HepG2 (cell line): ENCODE data around the gene FLT3LG. TPM values are rescaled to one million over a fixed set of nuclear protein-coding genes. Genes with fewer than 3 reads are reported as not detected.

Experiments
- HOXA5 ChIP-seq: sonication (generic); formaldehyde crosslinking; IDR thresholded peaks from 2 replicates; pipeline ENCODE4 v1.4.0; 2020; ENCODE audit warnings: missing genetic modification reagents
- MTA3 ChIP-seq: sonication (generic); formaldehyde crosslinking; IDR thresholded peaks from 2 replicates; pipeline ENCODE4 v1.4.0; 2020; ENCODE audit warnings: missing genetic modification reagents
- NFYC ChIP-seq: IDR thresholded peaks from 2 replicates; pipeline ENCODE4 v1.6.1; 2016; ENCODE audit warnings: missing genetic modification reagents, missing compliant biosample characterization
- ONECUT2 ChIP-seq: sonication (generic); formaldehyde crosslinking; IDR thresholded peaks from 2 replicates; pipeline ENCODE4 v1.4.0; 2020; ENCODE audit warnings: missing genetic modification reagents
- POGZ ChIP-seq: sonication (generic); formaldehyde crosslinking; IDR thresholded peaks from 2 replicates; pipeline ENCODE4 v1.4.0; 2020; ENCODE audit warnings: mild to moderate bottlenecking, missing genetic modification reagents
- SOX6 ChIP-seq, 2 experiments: fragments of 450-650 bp in 1 of 2; sonication (generic) in 1 of 2; formaldehyde crosslinking in 1 of 2; IDR thresholded peaks; 2 replicates each; pipeline versions ENCODE4 v1.4.0 to v1.6.1; 2017 to 2020; ENCODE audit warnings: antibody characterized with exemption in 1 of 2, mild to moderate bottlenecking in 1 of 2, missing genetic modification reagents in 1 of 2
- SUZ12 ChIP-seq: fragments of 150-350 bp; IDR thresholded peaks from 2 replicates; pipeline ENCODE4 v1.6.1; 2014; ENCODE audit warnings: low read depth, low read length
- THAP11 ChIP-seq: IDR thresholded peaks from 2 replicates; pipeline ENCODE4 v1.6.1; 2016; ENCODE audit warnings: missing biosample characterization, missing genetic modification reagents
- TP53 ChIP-seq: sonication (generic); formaldehyde crosslinking; conservative IDR thresholded peaks from 2 replicates; pipeline ENCODE4 v1.4.0; 2020; ENCODE audit warnings: missing genetic modification reagents
- ZFP37 ChIP-seq: sonication (generic); formaldehyde crosslinking; IDR thresholded peaks from 2 replicates; pipeline ENCODE4 v1.4.0; 2020; ENCODE audit warnings: missing genetic modification reagents, borderline replicate concordance
- ZFP90 ChIP-seq: sonication (generic); formaldehyde crosslinking; IDR thresholded peaks from 2 replicates; pipeline ENCODE4 v1.8.0; 2022; ENCODE audit warnings: missing genetic modification reagents, mild to moderate bottlenecking, inconsistent platforms, borderline replicate concordance
- ZFY ChIP-seq: sonication (generic); formaldehyde crosslinking; IDR thresholded peaks from 2 replicates; pipeline ENCODE4 v1.4.0; 2020; ENCODE audit warnings: missing genetic modification reagents
- ZNF17 ChIP-seq: sonication (generic); formaldehyde crosslinking; IDR thresholded peaks from 2 replicates; pipeline ENCODE4 v1.5.0; 2020; ENCODE audit warnings: mild to moderate bottlenecking, missing genetic modification reagents
- ZNF34 ChIP-seq: sonication (generic); formaldehyde crosslinking; IDR thresholded peaks from 2 replicates; pipeline ENCODE4 v1.4.0; 2020; ENCODE audit warnings: mild to moderate bottlenecking, missing genetic modification reagents, borderline replicate concordance
- ZNF350 ChIP-seq: sonication (generic); formaldehyde crosslinking; IDR thresholded peaks from 2 replicates; pipeline ENCODE4 v1.4.0; 2020; ENCODE audit warnings: mild to moderate bottlenecking, low read depth, missing genetic modification reagents, borderline replicate concordance
- ZNF564 ChIP-seq: sonication (generic); formaldehyde crosslinking; IDR thresholded peaks from 2 replicates; pipeline ENCODE4 v1.8.1; 2023; ENCODE audit warnings: mild to moderate bottlenecking, missing genetic modification reagents
- ZNF670 ChIP-seq: sonication (generic); formaldehyde crosslinking; IDR thresholded peaks from 2 replicates; pipeline ENCODE4 v1.8.0; 2022; ENCODE audit warnings: mild to moderate bottlenecking, missing genetic modification reagents, borderline replicate concordance
- ZNF737 ChIP-seq: sonication (generic); formaldehyde crosslinking; IDR thresholded peaks from 2 replicates; pipeline ENCODE4 v1.5.0; 2020; ENCODE audit warnings: missing genetic modification reagents, mild to moderate bottlenecking, borderline replicate concordance
- ZNF781 ChIP-seq: sonication (generic); formaldehyde crosslinking; IDR thresholded peaks from 2 replicates; pipeline ENCODE4 v1.5.1; 2020; ENCODE audit warnings: borderline replicate concordance, mild to moderate bottlenecking, missing genetic modification reagents; ENCODE audit errors: not compliant biosample characterization
- ZNF83 ChIP-seq: sonication (generic); formaldehyde crosslinking; IDR thresholded peaks from 2 replicates; pipeline ENCODE4 v1.4.0; 2020; ENCODE audit warnings: missing genetic modification reagents, mild to moderate bottlenecking, borderline replicate concordance
- ZNF891 ChIP-seq: sonication (generic); formaldehyde crosslinking; IDR thresholded peaks from 2 replicates; pipeline ENCODE4 v1.5.0; 2020; ENCODE audit warnings: mild to moderate bottlenecking, missing genetic modification reagents
- ZSCAN21 ChIP-seq: sonication (generic); formaldehyde crosslinking; IDR thresholded peaks from 2 replicates; pipeline ENCODE4 v1.8.0; 2022; ENCODE audit warnings: mild to moderate bottlenecking, missing genetic modification reagents, moderate library complexity, borderline replicate concordance
- ZZZ3 ChIP-seq: sonication (generic); formaldehyde crosslinking; IDR thresholded peaks from 2 replicates; pipeline ENCODE4 v1.4.0; 2020; ENCODE audit warnings: missing genetic modification reagents, mild to moderate bottlenecking, borderline replicate concordance
- polyA plus RNA-seq, 8 experiments: library from polyadenylated mRNA; depleted of rRNA in 3 of 8; stranded (reverse) in 7 of 8; unstranded in 1 of 8; fragments of >200 nt; fragmentation: Illumina TruSeq in 4 of 8; extraction: Trizol in 4 of 8; gene quantifications; 2 replicates each; pipeline versions ENCODE4 v1.2.1 to v1.2.3, GENCODE V29; 2011 to 2016; ENCODE audit warnings: low read depth in 4 of 8, missing spikeins in 1 of 8, mixed read lengths in 1 of 8; ENCODE audit not compliant: insufficient read depth in 1 of 8
- total RNA-seq, 5 experiments: library from RNA; depleted of rRNA; stranded (reverse); fragments of >200 nt; fragmentation: Illumina TruSeq; extraction: Trizol; gene quantifications; 2 replicates each; pipeline ENCODE4 v1.2.3, GENCODE V29; 2016; ENCODE audit warnings: low read depth in 1 of 5
- TF ChIP-seq, protein P1 (sequence below): sonication (generic); formaldehyde crosslinking; IDR thresholded peaks from 2 replicates; pipeline ENCODE4 v1.4.0; 2020; ENCODE audit warnings: low read depth, mild to moderate bottlenecking, missing genetic modification reagents
- TF ChIP-seq, protein P2 (sequence below), 2 experiments: sonication (generic) in 1 of 2; formaldehyde crosslinking in 1 of 2; IDR thresholded peaks; 2 replicates each; pipeline versions ENCODE4 v1.5.1 to v1.6.1; 2011 to 2020; ENCODE audit warnings: borderline replicate concordance in 1 of 2, low read depth in 1 of 2, low read length in 1 of 2, mild to moderate bottlenecking in 1 of 2, missing genetic modification reagents in 1 of 2, moderate library complexity in 1 of 2
- TF ChIP-seq, protein P3 (sequence below): sonication (generic); formaldehyde crosslinking; IDR thresholded peaks from 2 replicates; pipeline ENCODE4 v1.4.0; 2020; ENCODE audit warnings: missing genetic modification reagents
- TF ChIP-seq, protein P4 (sequence below): sonication (generic); formaldehyde crosslinking; IDR thresholded peaks from 2 replicates; pipeline ENCODE4 v1.8.1; 2023; ENCODE audit warnings: missing genetic modification reagents, mild to moderate bottlenecking, borderline replicate concordance

FLT3LG gene
- total and polyA plus RNA-seq, 2 of the 13 experiments (the other 11 are each of a cell fraction or from before 2014, with no cell fraction given): 1.5 to 2.6 TPM

DNA sequence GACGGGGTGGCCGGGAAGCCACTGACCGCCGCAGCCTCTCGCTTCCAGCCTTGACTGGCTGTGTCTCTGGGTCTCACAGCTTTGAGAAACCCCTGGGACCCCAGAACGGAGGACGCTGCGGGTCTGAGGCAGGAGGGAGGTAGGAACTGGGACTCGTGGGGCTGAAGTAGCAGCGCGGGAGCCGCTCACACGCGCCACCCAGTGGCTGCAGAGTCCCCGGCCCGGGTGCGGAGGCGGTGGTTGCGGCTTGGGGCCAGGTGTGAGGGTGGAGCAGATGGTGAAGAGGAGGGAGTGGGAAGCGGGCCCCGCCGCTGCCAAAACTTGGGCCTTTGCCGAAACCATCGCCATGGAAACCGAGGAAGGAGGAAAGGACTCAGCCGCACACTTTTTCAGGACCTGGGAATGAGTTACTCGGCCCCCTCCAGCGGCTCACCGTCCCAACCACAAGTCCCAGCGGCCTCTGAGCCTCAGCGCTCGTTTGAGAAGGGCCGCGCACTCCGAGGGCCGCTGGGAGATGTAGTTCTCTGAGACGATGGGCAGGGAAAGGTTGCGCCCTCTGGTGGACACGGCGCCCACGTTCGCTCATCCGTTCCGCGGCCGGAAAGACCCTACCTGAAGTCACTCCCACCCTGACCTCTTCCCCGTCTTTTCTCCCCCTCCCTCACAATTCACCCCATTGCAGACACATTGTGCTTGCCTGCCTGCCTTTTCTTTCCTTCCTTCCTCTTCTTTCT, 30.5 kb upstream of the FLT3LG start (continued):
- no peak; the same call in none of the 2 replicates for TF ChIP-seq NFYC (CRISPR knock-in tag)
- TF ChIP-seq ONECUT2 (CRISPR knock-in tag): no peak
- TF ChIP-seq ZNF891: no peak
- TF ChIP-seq ZNF350 (CRISPR knock-in tag): no peak
- peak; percentile 100 for TF ChIP-seq THAP11 (CRISPR knock-in tag)
- no peak for TF ChIP-seq MTA3 (CRISPR knock-in tag)
- TF ChIP-seq ZNF737: no peak
- TF ChIP-seq, protein P1, sequence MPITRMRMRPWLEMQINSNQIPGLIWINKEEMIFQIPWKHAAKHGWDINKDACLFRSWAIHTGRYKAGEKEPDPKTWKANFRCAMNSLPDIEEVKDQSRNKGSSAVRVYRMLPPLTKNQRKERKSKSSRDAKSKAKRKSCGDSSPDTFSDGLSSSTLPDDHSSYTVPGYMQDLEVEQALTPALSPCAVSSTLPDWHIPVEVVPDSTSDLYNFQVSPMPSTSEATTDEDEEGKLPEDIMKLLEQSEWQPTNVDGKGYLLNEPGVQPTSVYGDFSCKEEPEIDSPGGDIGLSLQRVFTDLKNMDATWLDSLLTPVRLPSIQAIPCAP (CRISPR knock-in tag): peak; percentile 26; the same call in 1 of the 2 replicates
- no peak for TF ChIP-seq ZFP37 (CRISPR knock-in tag)
- TF ChIP-seq ZFY (CRISPR knock-in tag): peak; percentile 69; the same call in 1 of the 2 replicates
- peak; percentile 84; the same call in 1 of the 2 replicates for TF ChIP-seq ZNF670 (CRISPR knock-in tag)
- no peak for TF ChIP-seq ZNF781
- TF ChIP-seq, protein P2, sequence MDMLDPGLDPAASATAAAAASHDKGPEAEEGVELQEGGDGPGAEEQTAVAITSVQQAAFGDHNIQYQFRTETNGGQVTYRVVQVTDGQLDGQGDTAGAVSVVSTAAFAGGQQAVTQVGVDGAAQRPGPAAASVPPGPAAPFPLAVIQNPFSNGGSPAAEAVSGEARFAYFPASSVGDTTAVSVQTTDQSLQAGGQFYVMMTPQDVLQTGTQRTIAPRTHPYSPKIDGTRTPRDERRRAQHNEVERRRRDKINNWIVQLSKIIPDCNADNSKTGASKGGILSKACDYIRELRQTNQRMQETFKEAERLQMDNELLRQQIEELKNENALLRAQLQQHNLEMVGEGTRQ (IDR thresholded peaks at IDR 0.05; ENCODE audit: low read depth, low read length): no peak
- TF ChIP-seq, protein P2 (CRISPR knock-in tag; IDR thresholded peaks at IDR 0.05; ENCODE audit: borderline replicate concordance): no peak
- no peak for TF ChIP-seq ZNF17
- TF ChIP-seq, protein P3, sequence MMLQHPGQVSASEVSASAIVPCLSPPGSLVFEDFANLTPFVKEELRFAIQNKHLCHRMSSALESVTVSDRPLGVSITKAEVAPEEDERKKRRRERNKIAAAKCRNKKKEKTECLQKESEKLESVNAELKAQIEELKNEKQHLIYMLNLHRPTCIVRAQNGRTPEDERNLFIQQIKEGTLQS (CRISPR knock-in tag): no peak
- no peak for TF ChIP-seq ZZZ3
- TF ChIP-seq ZNF83 (CRISPR knock-in tag): no peak
- no peak for TF ChIP-seq HOXA5
- TF ChIP-seq TP53 (CRISPR knock-in tag): no peak
- TF ChIP-seq ZNF564: peak; percentile 20; the same call in 1 of the 2 replicates
- TF ChIP-seq ZNF34 (CRISPR knock-in tag): no peak; the same call in 1 of the 2 replicates
- TF ChIP-seq ZFP90 (CRISPR knock-in tag): 0 out of 2 replicates have a peak, but pooled peaks have one; percentile 27
- TF ChIP-seq SUZ12: peak; percentile 98
- no peak for TF ChIP-seq SOX6 (IDR thresholded peaks at IDR 0.05)
- peak; percentile 20; the same call in 1 of the 2 replicates for TF ChIP-seq SOX6 (CRISPR knock-in tag; IDR thresholded peaks at IDR 0.05)
- peak; percentile 25; the same call in 1 of the 2 replicates for TF ChIP-seq POGZ (CRISPR knock-in tag)
- TF ChIP-seq ZSCAN21 (CRISPR knock-in tag): no peak; the same call in 1 of the 2 replicates
- TF ChIP-seq, protein P4, sequence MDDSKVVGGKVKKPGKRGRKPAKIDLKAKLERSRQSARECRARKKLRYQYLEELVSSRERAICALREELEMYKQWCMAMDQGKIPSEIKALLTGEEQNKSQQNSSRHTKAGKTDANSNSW: 0 out of 2 replicates have a peak, but pooled peaks have one; percentile 56
